GM18858 (cell line): Measurements from ENCODE around the gene SLC22A8.
"Not testable (repeated sequence)": the region's sequence is repeated elsewhere in the genome, so short reads cannot be mapped to it uniquely, and the experiment has no call there.

Experiments used
- ATAC-seq: cut with Tn5 transposase; IDR thresholded peaks from one replicate; pipeline ENCODE4 v1.9.1; 2021; ENCODE audit not compliant: unreplicated experiment

SLC22A8 gene, protein sequence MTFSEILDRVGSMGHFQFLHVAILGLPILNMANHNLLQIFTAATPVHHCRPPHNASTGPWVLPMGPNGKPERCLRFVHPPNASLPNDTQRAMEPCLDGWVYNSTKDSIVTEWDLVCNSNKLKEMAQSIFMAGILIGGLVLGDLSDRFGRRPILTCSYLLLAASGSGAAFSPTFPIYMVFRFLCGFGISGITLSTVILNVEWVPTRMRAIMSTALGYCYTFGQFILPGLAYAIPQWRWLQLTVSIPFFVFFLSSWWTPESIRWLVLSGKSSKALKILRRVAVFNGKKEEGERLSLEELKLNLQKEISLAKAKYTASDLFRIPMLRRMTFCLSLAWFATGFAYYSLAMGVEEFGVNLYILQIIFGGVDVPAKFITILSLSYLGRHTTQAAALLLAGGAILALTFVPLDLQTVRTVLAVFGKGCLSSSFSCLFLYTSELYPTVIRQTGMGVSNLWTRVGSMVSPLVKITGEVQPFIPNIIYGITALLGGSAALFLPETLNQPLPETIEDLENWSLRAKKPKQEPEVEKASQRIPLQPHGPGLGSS

DNA sequence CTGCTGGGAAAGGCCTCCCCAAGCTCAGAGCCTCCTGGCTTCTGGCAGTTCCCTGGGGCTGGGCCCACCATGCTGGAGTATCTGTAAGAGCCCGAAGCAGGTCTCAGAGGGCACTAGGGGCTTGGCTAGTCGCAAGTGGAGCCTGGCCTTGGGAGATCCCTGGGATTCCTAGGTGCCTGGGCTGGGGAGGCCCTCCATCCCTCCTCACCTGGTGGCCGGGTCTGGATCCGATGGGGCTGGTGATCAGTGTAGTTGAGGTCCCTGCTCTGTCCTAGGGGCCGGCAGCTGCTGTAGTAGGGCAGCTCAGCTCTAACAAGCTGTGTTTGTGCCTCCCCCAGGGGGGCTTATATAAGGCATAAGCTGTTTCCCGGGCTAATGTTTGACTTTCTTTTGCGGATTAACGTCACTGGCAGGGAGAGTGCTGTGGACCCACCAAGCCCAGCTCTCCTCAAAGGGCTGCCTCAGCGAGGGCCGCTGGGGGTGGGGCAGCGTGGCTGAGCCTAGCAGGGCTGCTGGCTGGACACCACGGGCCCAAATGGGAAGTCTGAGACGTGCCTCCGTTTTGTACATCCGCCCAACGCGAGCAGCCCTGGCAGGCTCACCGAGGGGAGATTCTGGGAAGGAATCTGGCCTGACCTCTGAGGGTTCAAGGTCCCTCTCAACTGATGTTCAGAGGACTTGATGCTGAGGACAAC lies at the start of gene SLC22A8:
Gene SLC22A8, minus strand, starts transcription at position 321 of the 695 bp plus-strand sequence. CDS start 883 bp downstream, outside the sequence.
- no peak for ATAC-seq

DNA sequence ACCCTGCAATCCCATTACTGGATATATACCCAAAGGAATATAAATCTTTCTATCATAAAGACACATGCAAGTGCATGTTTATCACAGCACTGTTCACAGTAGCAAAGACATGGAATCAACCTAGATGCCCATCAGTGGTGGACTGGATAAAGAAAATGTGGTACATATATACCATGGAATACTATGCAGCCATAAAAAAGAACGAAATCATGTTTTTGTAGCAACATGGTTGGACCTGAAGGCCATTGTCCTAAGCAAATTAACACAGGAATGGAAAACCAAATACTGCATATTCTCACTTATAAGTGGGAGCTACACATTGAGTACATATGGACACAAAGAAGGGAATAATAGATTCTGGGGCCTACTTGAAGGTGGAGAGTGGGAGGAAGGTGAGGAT lies 30.6 kb upstream of the SLC22A8 start:
- ATAC-seq: not testable (repeated sequence)

DNA sequence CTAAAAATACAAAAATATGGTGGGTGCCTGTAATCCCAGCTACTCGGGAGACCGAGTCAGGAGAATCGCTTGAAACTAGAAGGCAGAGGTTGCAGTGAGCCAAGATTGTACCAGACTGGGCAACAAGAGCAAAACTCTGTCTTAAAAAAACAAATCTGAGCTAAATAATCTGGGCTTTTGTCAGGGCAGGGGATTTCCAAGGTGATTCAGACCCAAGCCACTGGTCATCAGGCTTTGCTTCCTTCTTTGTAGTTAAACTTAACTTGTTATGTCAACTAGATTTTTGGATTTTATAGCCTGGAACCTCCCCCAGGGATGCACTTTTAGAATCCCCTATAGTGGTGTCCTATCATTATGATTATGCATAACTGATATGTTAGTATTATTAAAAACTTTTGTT lies 27.0 kb upstream of the SLC22A8 start:
- ATAC-seq: no peak

DNA sequence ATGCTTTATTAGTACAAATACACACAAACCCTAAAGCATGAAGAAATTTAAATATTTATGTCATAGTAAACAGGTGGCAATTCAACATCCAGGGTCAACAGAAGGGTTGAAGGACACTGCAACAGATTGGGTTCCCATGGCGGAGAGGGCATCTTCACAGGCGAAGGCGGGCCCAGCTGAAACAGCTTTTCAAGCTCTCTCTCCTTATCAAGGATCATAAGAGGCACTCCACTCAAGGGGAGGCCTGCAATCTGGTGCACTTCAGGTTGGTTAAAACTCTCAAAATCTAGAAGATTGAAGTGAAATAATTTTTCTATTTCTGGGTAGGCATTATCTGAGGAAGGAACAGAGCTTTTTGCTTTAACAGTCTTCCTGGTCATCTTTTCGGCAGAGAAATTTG lies 16.8 kb upstream of the SLC22A8 start:
- ATAC-seq: no peak

DNA sequence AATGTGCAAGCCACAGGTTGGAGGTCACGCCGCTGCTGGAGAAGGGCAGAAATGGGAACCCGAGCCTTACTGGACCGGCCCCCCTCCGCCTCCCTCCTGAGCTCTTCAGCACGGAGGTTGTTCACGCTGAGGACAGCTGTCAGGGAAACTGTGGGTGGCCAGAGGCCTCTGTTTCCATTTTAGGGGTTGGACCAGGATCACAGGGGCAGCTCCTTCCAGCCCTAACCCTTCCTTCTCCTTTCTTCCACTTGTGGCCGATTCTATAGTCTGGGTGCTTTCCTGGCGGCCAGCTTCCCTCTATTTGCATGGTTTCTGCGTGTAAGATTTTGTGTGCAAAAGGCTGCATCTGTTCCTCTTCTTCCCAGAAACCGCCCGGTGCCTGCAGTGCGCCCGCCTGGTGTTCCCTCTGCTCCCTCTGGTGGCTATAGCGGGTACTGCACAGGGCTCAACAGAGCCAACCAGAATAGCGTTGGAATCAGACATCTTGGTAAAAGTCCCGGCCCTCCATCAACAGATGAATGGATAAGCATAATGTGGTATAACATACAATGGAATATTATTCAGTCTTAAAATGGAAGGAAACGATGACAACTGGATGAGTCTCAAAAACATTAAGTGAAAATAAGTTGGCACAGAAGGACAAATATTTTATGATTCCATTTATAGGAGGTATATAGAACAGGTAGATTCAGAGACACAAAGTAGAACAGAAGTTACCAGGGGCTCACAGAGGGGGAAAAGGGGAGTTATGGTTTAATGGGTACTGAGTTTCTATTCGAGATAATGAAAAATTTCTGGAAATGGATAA lies 8.4 kb upstream of the SLC22A8 start:
- no peak for ATAC-seq

DNA sequence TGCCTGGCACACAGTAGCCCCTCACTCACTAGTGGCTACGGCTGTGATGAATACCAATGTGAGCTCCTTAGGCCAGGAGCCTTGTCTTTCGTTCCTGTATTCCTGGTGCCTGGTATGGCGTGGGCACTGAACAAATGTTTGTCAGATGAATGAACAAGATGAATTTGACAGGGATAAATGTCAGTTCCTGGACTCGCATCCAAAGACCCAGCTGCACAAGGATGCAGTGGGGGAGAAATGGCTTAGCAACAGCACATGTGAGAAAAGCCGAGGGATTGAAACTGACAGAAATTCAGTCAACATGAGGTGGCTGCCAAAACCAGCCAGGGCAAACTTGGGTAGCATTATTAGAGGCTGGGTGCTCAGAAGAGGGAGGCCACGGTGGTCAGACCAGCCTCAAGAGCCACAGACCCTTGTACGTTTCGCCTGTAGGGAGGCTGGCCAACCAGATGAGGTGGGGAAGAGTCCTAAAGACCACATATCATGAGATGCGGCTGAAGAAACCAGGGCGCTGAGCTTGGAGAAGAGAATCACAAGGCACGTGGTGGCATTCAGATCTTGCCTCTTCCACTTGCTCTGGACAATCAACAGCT lies 7.7 kb upstream of the SLC22A8 start:
- no peak for ATAC-seq

DNA sequence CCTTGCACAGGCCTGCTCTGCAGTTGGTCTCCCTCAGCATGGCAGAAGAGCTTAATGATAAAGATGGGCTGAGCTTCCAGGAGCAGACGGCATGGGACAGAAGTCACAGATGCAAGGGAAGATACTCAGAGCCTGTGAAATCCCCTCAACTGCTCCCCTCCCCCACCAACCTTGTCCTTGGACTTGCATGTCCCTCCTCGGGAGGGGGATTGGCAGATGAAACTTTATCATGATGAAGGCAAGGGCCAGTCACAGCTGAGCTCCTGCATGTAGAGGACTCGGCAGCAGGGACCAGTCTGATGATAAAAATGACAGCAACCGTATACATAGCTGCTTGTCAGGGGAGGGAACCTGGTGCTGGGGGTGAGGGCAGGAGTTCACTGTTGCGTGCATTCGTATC lies 6.8 kb upstream of the SLC22A8 start:
- ATAC-seq: no peak

DNA sequence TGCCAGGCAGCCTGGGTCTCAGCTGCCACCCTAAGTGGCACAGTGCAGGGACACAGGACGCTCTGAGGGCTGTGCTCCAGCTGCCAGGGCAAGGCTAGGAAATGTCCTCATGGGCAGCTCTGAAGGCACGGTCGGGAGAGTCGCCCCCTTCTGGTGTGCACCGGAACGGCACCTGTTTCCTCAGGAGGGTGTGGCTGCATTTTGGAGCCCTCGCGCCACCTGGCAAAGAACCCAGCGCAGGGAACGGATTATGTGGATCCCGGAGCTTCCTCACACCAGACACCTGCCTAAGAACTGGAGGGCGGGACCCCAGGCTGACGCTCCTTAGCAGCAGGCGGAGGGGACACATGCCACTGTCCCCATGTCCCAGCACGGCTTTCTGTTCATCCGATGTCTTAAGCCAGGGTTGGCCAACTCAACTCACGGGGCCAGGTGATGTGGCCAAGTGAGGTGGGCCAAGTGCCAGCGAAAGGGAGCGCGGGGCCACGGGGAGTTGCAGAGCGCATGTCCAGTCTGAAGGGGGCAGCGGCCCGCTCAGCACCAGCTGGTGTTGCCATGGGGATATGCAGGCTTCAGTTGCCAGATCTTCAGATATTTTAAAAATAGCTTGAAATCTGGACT lies 5.1 kb upstream of the SLC22A8 start:
- ATAC-seq: no peak

DNA sequence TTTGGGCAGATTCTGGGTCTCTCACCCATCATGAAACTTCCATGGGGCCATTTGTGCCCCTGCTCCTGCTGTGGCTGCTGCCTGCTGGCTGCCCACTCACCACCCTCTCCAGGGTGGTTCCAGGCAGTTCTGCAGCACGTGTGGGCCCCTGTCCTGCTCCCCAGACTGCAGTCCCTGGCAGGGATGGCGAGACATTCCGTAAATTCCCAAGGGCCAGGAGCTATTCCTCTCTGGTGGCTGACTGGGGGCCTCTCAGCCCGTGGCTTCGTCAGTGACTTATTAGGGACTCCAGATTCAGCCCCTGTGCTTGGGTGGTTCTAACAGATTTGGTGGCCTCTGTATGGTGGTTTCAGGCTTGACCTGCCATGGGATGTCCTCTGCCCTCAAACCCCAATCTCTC lies 3.9 kb upstream of the SLC22A8 start:
- no peak for ATAC-seq

DNA sequence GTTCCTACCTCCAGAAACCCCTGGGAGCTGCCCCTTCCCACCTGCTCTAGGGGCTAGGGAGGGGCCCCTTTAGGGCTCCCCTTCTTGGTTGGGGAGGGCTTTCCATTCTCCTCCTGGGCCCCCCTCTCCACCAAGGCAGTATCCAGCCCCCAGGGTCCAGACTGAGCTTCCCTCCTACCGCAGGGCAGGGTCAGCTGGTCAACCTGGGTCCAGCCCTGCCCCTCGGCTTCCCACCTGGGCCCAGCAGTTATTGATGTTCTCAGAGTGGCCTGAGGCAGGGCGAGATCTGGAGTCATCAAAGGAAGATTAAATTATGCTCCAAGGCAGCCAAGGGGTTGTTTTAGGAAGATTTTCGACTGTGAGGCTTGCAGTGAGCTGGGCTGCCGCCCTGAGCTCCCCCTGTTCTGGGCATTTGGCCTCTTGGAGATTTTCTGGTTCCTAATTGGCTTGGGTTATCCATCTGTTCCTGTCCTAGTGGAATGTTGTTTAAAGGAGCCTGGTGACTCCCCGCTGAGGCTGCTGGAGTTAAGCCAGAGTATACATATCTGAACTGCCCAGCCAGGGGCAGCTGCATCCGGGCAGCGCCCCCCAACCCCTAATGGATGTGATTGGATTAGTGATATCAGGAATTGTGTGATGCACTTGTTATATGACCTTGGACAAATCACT lies 1.8 kb upstream of the SLC22A8 start:
- no peak for ATAC-seq

DNA sequence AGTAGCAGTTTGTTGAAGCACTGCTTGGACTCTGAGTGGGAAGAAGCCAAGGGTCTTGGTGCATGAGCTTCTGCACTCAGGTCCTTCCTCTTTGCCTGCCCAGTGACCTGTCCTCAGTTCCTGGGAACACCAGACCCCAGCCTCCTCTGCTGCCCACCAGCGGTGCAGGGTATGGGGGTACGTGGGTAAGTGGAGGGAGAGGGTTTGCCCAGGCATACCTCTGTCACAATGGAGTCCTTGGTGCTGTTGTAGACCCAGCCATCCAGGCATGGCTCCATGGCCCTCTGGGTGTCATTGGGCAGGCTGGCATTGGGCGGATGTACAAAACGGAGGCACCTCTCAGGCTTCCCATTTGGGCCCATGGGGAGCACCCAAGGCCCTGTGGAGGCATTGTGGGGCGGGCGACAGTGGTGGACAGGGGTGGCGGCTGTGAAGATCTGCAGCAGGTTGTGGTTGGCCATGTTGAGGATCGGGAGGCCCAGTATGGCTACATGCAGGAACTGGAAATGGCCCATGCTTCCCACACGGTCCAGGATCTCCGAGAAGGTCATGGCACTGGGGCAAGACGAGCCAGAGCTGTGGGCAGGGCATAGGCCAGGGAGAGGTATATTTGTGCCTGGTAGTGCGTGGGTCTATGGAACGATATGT lies 1.1 kb downstream of the SLC22A8 start:
- no peak for ATAC-seq

DNA sequence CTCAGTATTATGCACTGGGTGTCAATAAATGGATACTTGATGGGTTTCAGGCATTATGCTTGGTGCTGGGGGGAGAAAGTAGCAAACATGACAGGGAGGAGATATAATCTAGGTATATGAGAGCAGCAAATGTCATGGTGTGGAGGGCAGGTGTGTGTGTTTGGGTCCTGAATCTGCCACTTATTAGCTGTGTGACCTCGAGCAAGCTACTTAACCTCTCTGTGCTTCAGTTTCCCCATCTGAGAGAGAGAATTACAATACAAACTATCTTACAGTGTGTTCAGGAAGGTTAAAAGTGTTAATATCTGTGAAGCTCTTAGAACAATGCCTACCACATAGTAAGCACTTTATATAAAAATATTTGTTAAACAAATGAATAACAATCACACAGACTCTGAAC lies 2.8 kb downstream of the SLC22A8 start:
- ATAC-seq: no peak

DNA sequence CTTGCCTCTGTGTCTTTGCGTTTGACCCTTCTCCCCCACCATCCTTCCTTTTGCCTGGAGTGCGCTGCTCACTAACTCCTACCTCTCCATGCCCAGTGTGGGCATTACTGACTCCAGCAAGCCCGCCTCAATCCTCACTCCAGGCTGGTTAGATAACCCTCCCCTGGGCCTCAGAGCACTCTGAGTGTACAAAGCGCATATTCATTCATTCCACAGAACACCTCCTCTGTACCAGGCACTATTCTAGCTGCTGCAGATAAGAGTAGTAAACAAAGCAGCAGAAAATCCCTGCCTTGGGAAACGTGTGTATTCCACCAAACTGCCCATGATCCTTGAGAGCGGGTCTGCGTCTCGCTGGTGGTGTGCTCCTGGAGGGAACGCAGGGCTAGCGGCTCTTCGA lies 3.2 kb downstream of the SLC22A8 start:
- ATAC-seq: no peak

DNA sequence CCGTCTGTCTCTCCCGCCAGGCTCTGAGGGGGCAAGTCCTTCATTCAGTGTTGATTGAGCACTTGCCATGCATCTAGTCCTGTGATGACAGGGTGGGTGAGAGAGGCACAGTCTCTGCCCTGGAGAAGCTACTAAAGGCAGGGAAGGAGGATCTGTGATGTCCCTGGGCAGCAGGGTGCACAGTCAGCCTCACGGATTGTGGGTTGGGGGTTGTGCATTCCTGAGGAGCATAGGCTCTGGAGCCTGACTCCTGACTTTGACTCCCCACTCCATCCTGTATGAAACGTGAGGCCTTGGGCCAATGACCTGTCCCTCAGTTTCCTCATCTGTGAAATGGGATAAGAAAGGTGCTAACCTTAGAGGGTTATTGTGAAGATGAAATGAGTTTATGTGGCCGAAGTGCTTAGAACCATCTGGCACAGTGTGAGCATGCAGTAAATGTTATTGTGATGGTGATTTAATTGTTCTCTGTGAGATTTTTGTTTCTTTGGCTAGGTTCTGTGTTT lies 4.7 kb downstream of the SLC22A8 start:
- no peak for ATAC-seq

DNA sequence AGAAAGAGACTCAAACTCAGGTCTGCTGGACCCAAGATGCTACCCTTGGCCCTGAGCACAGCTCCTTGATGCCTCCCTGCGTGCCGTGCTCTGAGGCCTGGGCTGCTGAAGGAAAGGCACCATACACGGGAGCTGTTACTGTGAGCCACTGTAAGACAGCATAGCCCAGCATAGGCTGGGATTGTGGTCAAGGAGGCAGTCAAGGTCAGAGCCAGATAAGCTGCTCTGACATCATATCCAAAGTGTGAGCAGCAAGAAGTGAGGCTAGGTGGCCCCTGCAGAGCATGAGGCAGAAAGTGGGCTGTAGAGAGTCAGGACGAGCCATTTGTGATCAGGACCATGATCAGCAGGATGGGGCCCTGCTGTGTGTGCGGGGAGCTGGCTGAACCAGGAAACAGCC lies 7.7 kb downstream of the SLC22A8 start:
- no peak for ATAC-seq

DNA sequence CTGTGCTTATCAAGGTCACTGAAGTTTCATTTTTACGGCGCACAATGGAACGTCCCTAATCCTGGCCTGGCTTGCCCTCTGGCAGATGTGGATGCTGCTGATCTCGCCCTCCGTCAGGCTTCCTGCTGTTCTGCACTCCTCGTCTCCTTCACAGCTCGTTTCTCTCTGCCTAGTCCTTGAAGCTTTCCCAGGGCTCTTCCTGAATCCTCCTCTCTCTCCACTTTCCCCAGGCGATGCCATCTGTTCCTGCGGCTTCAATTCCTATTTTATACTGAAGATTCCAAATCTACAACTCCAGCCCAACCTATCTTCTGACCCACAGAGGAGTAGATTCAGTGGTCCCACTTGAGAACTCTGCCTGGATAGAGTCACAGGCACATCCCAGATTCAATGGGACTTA lies 14.2 kb downstream of the SLC22A8 start:
- ATAC-seq: no peak

DNA sequence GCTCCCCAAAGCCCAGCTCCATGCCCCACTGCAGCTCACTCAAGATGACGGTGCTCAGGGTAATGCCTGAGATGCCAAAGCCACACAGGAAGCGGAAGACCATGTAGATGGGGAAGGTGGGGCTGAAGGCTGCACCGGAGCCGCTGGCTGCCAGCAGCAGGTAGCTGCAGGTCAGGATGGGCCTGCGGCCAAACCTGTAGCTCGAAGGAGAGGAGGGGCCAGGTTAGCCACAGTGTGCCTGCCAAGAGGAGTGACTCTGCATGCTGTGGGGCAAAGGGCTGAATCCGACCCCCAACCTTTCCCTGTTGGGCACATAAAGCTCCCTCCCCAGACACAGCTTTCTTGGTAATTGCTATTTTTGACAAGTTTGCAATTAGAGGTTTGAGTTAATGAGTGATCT lies 16.0 kb downstream of the SLC22A8 start:
- no peak for ATAC-seq

DNA sequence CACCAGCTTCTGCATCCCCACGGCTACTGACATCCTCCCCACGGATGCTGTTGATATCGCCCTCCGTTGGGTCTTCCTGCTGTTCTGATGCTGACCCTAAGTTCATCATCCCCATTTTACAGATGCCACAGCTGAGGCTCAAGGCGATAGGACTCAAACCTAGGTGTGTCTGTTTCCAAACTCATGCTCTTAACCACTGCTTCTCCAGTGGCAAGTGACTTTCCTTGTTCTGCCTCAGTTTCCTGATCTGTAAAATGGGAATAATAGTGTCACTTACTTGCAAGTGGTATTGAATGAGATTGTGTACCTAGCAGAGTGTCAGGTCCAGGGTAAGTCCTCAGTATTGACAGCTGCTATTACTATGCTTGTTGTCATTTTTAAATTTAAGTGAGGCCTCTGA lies 16.5 kb downstream of the SLC22A8 start:
- no peak for ATAC-seq

DNA sequence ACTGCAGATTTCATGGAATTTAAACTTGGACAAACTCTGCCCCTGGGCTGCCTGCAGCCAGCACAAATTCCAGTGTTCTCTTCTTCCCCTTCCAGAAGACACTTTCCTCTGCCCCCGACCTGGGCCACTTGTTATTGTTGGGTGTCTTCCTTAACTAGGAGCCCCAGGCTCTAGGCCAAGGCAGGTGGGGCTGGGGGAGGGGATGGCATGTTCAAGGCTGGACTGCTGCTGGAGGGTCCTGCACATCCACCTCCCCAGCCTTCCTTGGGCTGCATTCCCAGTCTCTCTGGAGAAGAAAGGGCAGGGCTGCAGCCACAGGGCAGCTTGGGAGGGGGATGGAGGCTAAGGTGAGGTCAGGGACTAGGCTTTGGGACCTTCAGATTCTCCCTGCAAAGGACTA lies 19.4 kb downstream of the SLC22A8 start:
- no peak for ATAC-seq
